Ascending aorta (tissue), 2 donors: ENCODE results near the gene EFHC1. TPM values are rescaled to one million over a fixed set of nuclear protein-coding genes. Genes with fewer than 3 reads are reported as not detected.
A peak's percentile ranks its signal among the peaks of the same experiment; 100 is the strongest.

Source experiments
- DNase-seq, 2 donors: peaks; one replicate each; pipeline ENCODE4 v3.0.0-alpha.2; 2019; ENCODE audit warnings: low spot score in 2 of 2
- H3K27ac ChIP-seq, 2 donors: fragments of 200-600 bp; sonication (generic); one replicate each; pipeline ENCODE4 v1.5.1; 2016 to 2017; ENCODE audit warnings: mild to moderate bottlenecking in 1 of 2
- H3K27me3 ChIP-seq: fragments of 200-600 bp; sonication (generic); one replicate; pipeline ENCODE4 v1.5.1; 2017
- H3K36me3 ChIP-seq, 2 donors: fragments of 200-600 bp; sonication (generic); one replicate each; pipeline ENCODE4 v1.5.1; 2016
- H3K4me1 ChIP-seq, 2 donors: fragments of 200-600 bp; sonication (generic); one replicate each; pipeline ENCODE4 v1.5.1; 2016 to 2017; ENCODE audit warnings: mild to moderate bottlenecking in 1 of 2
- H3K4me3 ChIP-seq, 2 donors: fragments of 200-600 bp; sonication (generic); one replicate each; pipeline ENCODE4 v1.5.1; 2016 to 2017; ENCODE audit warnings: mild to moderate bottlenecking in 1 of 2
- H3K9me3 ChIP-seq, 2 donors: fragments of 200-600 bp; sonication (generic); one replicate each; pipeline ENCODE4 v1.5.1; 2016
- CTCF ChIP-seq, 3 experiments: fragments of 200-600 bp in 2 of 3; fragments of 450-650 bp in 1 of 3; sonication (generic) in 2 of 3; IDR thresholded peaks; one replicate each; pipeline ENCODE4 v1.5.1; 2016 to 2019; ENCODE audit warnings: antibody characterized with exemption in 3 of 3, mild to moderate bottlenecking in 1 of 3, moderate library complexity in 1 of 3
- intact Hi-C: fragments of 100-400 bp; cut with DNase I; formaldehyde crosslinking; loops from one replicate; pipeline ENCODE4 v1.15.1; 2023
- total RNA-seq: library from RNA; depleted of rRNA; stranded (reverse); fragments of >200 nt; gene quantifications from one replicate; pipeline ENCODE4 v1.1.0, GENCODE V29; 2016

EFHC1 gene
- total RNA-seq, 1 donor from 2014 or later = 7.3 TPM

DNA sequence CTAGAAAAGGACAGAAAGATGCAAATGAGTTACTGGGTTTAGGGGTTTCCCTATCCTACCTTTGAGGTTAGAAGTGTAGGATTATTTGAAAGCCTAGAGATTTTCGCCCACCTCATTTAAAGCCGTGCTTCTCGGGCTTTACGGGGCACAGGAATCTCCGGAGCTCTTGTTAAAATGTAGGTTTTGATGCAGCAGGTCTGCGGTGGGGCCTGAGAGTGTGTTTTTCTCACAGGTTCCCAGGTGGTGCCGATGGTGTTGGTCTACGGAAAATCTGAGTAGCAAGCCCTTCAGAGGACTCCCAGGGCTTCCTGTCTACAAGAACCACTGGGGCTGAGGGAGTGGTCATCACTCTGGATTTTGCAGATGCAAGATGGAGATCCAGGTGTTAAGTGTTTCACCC is 109.2 kb downstream of the EFHC1 start:
- no peaks in the 10 kb centered on the region for H3K9me3 ChIP-seq
- H3K36me3 ChIP-seq = peaks cover 3 to 9% of the 10 kb centered on the region in 2 donors
- no peak for DNase-seq
- no peak overlapping the region for H3K4me3 ChIP-seq
- intact Hi-C loops = no loop called here
- H3K4me1 ChIP-seq = peaks cover 0 to 5% of the 10 kb centered on the region in 2 donors
- H3K27ac ChIP-seq = no peak overlapping the region
- no peak for TF ChIP-seq CTCF (IDR thresholded peaks at IDR 0.05)
- H3K27me3 ChIP-seq = no peaks in the 10 kb centered on the region

DNA sequence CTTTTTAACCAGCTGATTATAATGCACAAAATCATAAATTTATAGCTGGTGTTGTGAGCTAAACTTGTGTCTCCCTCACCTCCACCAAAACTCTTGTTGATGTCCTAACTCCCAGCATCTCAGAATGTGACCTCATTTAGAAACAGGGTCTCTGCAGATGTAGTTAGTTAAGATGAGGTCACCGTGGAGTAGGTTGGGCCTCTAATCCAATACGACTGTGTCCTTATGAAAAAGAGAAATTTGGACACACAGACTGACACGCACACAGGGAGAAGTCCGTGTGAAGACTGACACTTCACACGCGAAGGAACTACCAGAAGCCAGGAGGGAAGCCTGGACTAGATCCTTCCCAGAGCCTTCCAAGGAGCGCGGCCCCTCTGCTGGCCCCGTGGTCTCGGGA is 110.2 kb downstream of the EFHC1 start:
- intact Hi-C loops = no loop called here
- Histone ChIP-seq H3K27ac (no peak overlapping the region), H3K9me3 (no peaks in the 10 kb centered on the region), H3K4me3 (no peak overlapping the region), H3K36me3 (peaks cover 12 to 19% of the 10 kb centered on the region in 2 donors), H3K4me1 (peaks cover 0 to 5% of the 10 kb centered on the region in 2 donors), H3K27me3 (no peaks in the 10 kb centered on the region)
- DNase-seq = no peak
- TF ChIP-seq CTCF (IDR thresholded peaks at IDR 0.05) = no peak

GRCh38 chr6:52531396-52531795 is 111.3 kb downstream of the EFHC1 start:
- H3K36me3 ChIP-seq = peaks cover 12 to 19% of the 10 kb centered on the region in 2 donors
- H3K27ac ChIP-seq = peak overlapping the region; percentile 8 to 37
- intact Hi-C loops = no loop called here
- TF ChIP-seq CTCF (IDR thresholded peaks at IDR 0.05) = no peak
- H3K9me3 ChIP-seq = no peaks in the 10 kb centered on the region
- H3K27me3 ChIP-seq = no peaks in the 10 kb centered on the region
- peaks cover 0 to 11% of the 10 kb centered on the region in 2 donors for H3K4me1 ChIP-seq
- DNase-seq = no peak
- no peak overlapping the region for H3K4me3 ChIP-seq

GRCh38 chr6:52531834-52532233 is 111.7 kb downstream of the EFHC1 start:
- Histone ChIP-seq H3K27me3 (no peaks in the 10 kb centered on the region), H3K27ac (peak overlapping the region in 1 of 2 donors; percentile 37), H3K4me3 (no peak overlapping the region), H3K36me3 (peaks cover 12 to 19% of the 10 kb centered on the region in 2 donors), H3K4me1 (peaks cover 0 to 16% of the 10 kb centered on the region in 2 donors), H3K9me3 (no peaks in the 10 kb centered on the region)
- TF ChIP-seq CTCF (IDR thresholded peaks at IDR 0.05) = no peak
- intact Hi-C loops = no loop called here
- no peak for DNase-seq

GRCh38 chr6:52532457-52532856 is 112.3 kb downstream of the EFHC1 start:
- no peak for DNase-seq
- Histone ChIP-seq H3K27me3 (no peaks in the 10 kb centered on the region), H3K4me3 (no peak overlapping the region), H3K36me3 (peaks cover 12 to 19% of the 10 kb centered on the region in 2 donors), H3K4me1 (peaks cover 0 to 22% of the 10 kb centered on the region in 2 donors), H3K9me3 (no peaks in the 10 kb centered on the region), H3K27ac (no peak overlapping the region)
- intact Hi-C loops = no loop called here
- TF ChIP-seq CTCF (IDR thresholded peaks at IDR 0.05) = no peak

DNA sequence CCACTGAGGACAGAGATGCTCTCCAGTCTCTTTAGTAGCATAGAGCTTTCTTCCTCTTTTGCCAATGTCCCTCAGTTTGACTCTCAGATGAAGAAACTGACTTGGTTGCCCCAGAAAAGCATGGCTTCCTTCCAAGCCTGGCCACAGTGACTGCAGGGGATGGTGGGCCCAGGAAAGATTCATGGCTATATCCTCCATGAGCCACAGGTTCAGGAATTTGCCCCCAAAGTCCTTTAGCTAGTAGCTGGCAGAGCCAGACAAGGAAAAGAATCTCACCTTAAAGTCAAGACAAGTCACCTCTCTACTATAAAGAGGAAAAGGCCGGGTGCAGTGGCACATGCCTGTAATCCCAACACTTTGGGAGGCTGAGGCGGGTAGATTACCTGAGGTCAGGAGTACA is 113.3 kb downstream of the EFHC1 start:
- Histone ChIP-seq H3K27me3 (no peaks in the 10 kb centered on the region), H3K4me1 (peaks cover 0 to 31% of the 10 kb centered on the region in 2 donors), H3K27ac (no peak overlapping the region), H3K9me3 (no peaks in the 10 kb centered on the region), H3K4me3 (no peak overlapping the region), H3K36me3 (peaks cover 12 to 19% of the 10 kb centered on the region in 2 donors)
- no peak for DNase-seq
- no peak for TF ChIP-seq CTCF (IDR thresholded peaks at IDR 0.05)
- intact Hi-C loops = no loop called here
